Activated naive CD4-positive, alpha-beta T cell treated with anti-CD3 and anti-CD28 coated beads, Interleukin-2, amount 10 ng/mL, durations not matched to agents 7 days and 5 days (primary cell): ENCODE results near the gene FNDC3B.

ENCODE experiments used
- CTCF ChIA-PET: fragments of 350-600 bp; sonication (Branson Sonifier 250); formaldehyde crosslinking; loops from one replicate; lab custom pipeline; 2021; ENCODE audit warnings: antibody characterized with exemption; lab: Charles Lee
- DNase-seq: peaks from one replicate; pipeline ENCODE4 v3.0.0-alpha.2; 2020
- H3K27ac Mint-ChIP-seq: one replicate; pipeline ENCODE4 v1.8.0; 2021; ENCODE audit warnings: mild to moderate bottlenecking, moderate library complexity, mixed read lengths
- H3K27me3 Mint-ChIP-seq: one replicate; pipeline ENCODE4 v1.8.0; 2021; ENCODE audit warnings: mild to moderate bottlenecking, mixed read lengths
- H3K36me3 Mint-ChIP-seq: one replicate; pipeline ENCODE4 v1.8.0; 2021; ENCODE audit warnings: mixed read lengths
- H3K4me1 Mint-ChIP-seq: one replicate; pipeline ENCODE4 v1.8.0; 2021; ENCODE audit warnings: mixed read lengths
- H3K4me3 Mint-ChIP-seq: one replicate; pipeline ENCODE4 v1.8.0; 2021; ENCODE audit warnings: mild to moderate bottlenecking, moderate library complexity, mixed read lengths
- H3K9me3 Mint-ChIP-seq: one replicate; pipeline ENCODE4 v1.8.0; 2021; ENCODE audit warnings: mixed read lengths

FNDC3B gene

GRCh38 chr3:172167892-172168648 is 128.7 kb downstream of the FNDC3B start:
- Mint-ChIP-seq H3K27ac (no peak overlapping the region), H3K27me3 (no peaks in the 10 kb centered on the region), H3K36me3 (no peaks in the 10 kb centered on the region), H3K9me3 (no peaks in the 10 kb centered on the region), H3K4me3 (no peak overlapping the region), H3K4me1 (no peaks in the 10 kb centered on the region)
- no peak for DNase-seq
- CTCF ChIA-PET = no interaction called here

GRCh38 chr3:172170073-172170709 is 130.8 kb downstream of the FNDC3B start:
- Mint-ChIP-seq H3K4me1 (no peaks in the 10 kb centered on the region), H3K9me3 (no peaks in the 10 kb centered on the region), H3K27me3 (no peaks in the 10 kb centered on the region), H3K36me3 (no peaks in the 10 kb centered on the region), H3K27ac (no peak overlapping the region), H3K4me3 (no peak overlapping the region)
- DNase-seq = no peak
- CTCF ChIA-PET = no interaction called here

- DNase-seq = no peak
- no peaks in the 10 kb centered on the region for H3K27me3 Mint-ChIP-seq
- H3K4me3 Mint-ChIP-seq = no peak overlapping the region
- H3K36me3 Mint-ChIP-seq = no peaks in the 10 kb centered on the region
- H3K4me1 Mint-ChIP-seq = no peaks in the 10 kb centered on the region
- no peak overlapping the region for H3K27ac Mint-ChIP-seq
- no peaks in the 10 kb centered on the region for H3K9me3 Mint-ChIP-seq
- CTCF ChIA-PET = no interaction called here
Measured at GRCh38 chr3:172170841-172171240, 131.5 kb downstream of the FNDC3B start.

- Mint-ChIP-seq H3K27ac (no peak overlapping the region), H3K4me3 (no peak overlapping the region), H3K27me3 (no peaks in the 10 kb centered on the region), H3K4me1 (no peaks in the 10 kb centered on the region), H3K9me3 (no peaks in the 10 kb centered on the region), H3K36me3 (no peaks in the 10 kb centered on the region)
- CTCF ChIA-PET = no interaction called here
- DNase-seq = no peak
Measured at GRCh38 chr3:172171396-172172075, 132.2 kb downstream of the FNDC3B start.

DNA sequence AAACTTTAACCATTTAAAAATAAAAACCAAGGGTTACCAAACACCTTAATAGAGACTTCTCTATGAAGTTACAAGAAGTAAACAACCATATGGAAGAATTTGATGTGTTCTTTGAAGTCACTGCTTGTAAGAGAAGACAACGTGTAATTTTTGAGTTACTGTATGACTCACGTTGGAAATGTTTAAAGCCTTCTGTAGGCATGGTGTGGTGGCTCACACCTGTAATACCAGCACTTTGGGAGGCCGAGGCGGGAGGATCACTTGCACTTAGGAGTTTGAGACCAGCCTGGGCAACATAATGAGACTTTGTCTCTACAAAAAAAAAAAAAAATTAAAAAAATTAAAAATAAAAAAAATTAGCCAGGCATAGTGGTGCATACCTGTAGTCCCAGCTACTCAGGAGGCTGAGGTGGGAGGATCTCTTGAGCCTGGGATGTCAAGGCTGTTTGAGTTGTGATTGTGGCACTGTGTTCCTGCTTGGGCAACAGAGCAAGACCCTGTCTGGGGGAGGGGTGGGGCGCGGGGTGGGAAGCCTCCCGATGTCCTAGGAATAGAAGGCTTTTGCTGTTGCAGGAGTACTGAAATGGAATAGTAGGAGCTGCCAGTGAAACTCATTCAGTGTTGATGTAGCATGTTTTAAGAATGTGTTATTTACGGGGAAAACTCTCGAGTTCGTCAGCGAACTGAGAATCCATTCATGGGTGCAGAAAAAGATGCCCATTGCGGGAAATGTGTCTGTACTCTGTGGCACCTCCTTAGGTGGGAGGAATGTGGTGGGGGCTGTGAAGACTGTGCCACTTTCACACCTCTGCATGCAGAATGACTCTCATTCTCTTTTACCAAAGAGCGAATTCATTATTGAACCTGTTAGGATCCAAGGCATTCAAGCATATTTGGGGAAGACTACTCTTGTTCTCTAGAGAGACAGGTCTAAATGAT is 134.2 kb downstream of the FNDC3B start:
- Mint-ChIP-seq H3K36me3 (no peaks in the 10 kb centered on the region), H3K27me3 (no peaks in the 10 kb centered on the region), H3K4me1 (no peaks in the 10 kb centered on the region), H3K9me3 (no peaks in the 10 kb centered on the region), H3K27ac (no peak overlapping the region), H3K4me3 (no peak overlapping the region)
- DNase-seq = no peak
- CTCF ChIA-PET = no interaction called here

- no peaks in the 10 kb centered on the region for H3K36me3 Mint-ChIP-seq
- no peaks in the 10 kb centered on the region for H3K27me3 Mint-ChIP-seq
- H3K4me1 Mint-ChIP-seq = no peaks in the 10 kb centered on the region
- no peak overlapping the region for H3K4me3 Mint-ChIP-seq
- H3K27ac Mint-ChIP-seq = no peak overlapping the region
- no peak for DNase-seq
- H3K9me3 Mint-ChIP-seq = no peaks in the 10 kb centered on the region
- CTCF ChIA-PET = no interaction called here
Measured at GRCh38 chr3:172174513-172175253, 135.3 kb downstream of the FNDC3B start.

GRCh38 chr3:172175254-172175599 is 135.8 kb downstream of the FNDC3B start:
- Mint-ChIP-seq H3K36me3 (no peaks in the 10 kb centered on the region), H3K4me1 (no peaks in the 10 kb centered on the region), H3K4me3 (no peak overlapping the region), H3K27me3 (no peaks in the 10 kb centered on the region), H3K27ac (no peak overlapping the region), H3K9me3 (no peaks in the 10 kb centered on the region)
- no peak for DNase-seq
- CTCF ChIA-PET = no interaction called here

- Mint-ChIP-seq H3K27ac (no peak overlapping the region), H3K4me1 (no peaks in the 10 kb centered on the region), H3K9me3 (no peaks in the 10 kb centered on the region), H3K27me3 (no peaks in the 10 kb centered on the region), H3K4me3 (no peak overlapping the region), H3K36me3 (no peaks in the 10 kb centered on the region)
- DNase-seq = no peak
- CTCF ChIA-PET = no interaction called here
Measured at GRCh38 chr3:172176061-172176770, 136.8 kb downstream of the FNDC3B start.

DNA sequence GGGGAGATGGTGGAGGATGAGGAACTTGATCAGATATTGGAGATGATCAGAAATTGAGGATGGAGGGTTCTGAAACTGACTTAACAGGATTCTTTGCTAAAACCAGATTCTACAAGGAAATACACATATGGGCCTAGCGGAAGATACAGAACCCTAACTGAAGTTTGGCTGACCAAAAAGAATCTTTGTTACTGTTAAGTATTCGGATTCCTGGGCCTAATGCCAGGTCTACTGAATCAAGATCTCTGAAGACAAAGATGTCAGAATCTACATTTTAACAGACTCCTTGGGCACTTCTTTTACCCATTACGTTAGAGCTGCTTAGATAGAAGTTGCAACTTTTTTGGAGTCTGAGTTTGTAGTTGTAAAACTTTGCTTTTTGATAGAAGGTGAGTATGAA is 137.7 kb downstream of the FNDC3B start:
- no peak for DNase-seq
- no peak overlapping the region for H3K27ac Mint-ChIP-seq
- no peaks in the 10 kb centered on the region for H3K9me3 Mint-ChIP-seq
- H3K4me3 Mint-ChIP-seq = no peak overlapping the region
- no peaks in the 10 kb centered on the region for H3K27me3 Mint-ChIP-seq
- H3K4me1 Mint-ChIP-seq = peaks cover 2% of the 10 kb centered on the region
- CTCF ChIA-PET = no interaction called here
- no peaks in the 10 kb centered on the region for H3K36me3 Mint-ChIP-seq

GRCh38 chr3:172177803-172178316 is 138.5 kb downstream of the FNDC3B start:
- H3K27ac Mint-ChIP-seq = no peak overlapping the region
- CTCF ChIA-PET = no interaction called here
- H3K4me3 Mint-ChIP-seq = no peak overlapping the region
- DNase-seq = no peak
- no peaks in the 10 kb centered on the region for H3K9me3 Mint-ChIP-seq
- H3K36me3 Mint-ChIP-seq = no peaks in the 10 kb centered on the region
- H3K27me3 Mint-ChIP-seq = no peaks in the 10 kb centered on the region
- H3K4me1 Mint-ChIP-seq = peaks cover 2% of the 10 kb centered on the region

DNA sequence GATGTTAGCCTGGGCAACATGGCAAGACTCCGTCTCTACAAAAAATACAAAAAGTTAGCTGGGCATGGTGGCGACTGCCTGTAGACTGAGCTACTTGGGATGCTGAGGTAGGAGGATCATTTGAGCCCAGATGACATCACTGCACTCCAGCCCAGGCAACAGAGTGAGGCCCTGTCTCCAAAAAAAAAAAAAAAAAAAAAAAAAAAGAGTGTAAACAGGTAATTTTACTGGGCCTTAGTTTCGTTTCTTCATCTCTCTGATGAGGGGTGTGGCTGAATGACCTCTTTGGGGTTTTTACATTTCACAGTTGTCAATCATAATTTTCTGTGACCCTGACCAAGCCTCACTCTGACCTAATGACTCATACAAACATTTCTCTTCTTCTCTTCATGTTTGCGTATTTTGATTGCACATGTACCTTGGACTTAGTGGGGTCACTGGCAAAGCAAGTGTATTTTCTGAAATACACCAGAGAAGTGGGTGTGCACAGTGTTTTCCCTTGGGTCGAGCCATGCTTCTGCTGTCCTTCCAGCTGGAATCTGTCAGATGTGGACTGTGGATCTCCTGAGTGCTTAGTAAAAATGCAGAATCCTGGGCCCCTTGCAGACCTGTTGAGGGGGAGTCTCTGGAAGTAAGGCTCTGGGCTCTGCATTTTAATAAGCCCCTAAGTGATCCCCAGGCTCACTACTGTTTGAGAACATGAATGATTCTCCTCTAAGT is 140.5 kb downstream of the FNDC3B start:
- H3K27me3 Mint-ChIP-seq = no peaks in the 10 kb centered on the region
- DNase-seq = no peak
- peaks cover 2% of the 10 kb centered on the region for H3K4me1 Mint-ChIP-seq
- no peaks in the 10 kb centered on the region for H3K9me3 Mint-ChIP-seq
- H3K36me3 Mint-ChIP-seq = no peaks in the 10 kb centered on the region
- CTCF ChIA-PET = no interaction called here
- H3K4me3 Mint-ChIP-seq = no peak overlapping the region
- no peak overlapping the region for H3K27ac Mint-ChIP-seq

DNA sequence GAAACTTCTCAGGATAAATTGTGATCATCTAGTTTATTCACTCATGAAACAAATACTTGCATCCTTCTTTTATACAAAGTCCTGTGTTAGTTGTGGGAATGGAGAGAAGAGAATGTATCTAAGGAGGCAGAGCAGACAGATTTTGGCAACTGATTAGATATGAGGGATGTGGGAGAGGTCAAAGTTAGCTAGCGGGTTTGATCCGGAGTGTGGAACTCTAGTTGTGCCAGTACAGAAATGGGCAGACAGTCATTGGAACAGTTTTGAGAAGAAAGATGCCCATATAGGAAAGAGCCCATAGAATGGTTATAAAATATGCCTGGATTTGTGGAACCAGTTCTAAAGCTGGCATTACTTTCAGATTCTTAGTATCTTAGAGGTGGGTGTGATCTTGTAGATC is 141.1 kb downstream of the FNDC3B start:
- Mint-ChIP-seq H3K9me3 (no peaks in the 10 kb centered on the region), H3K27me3 (no peaks in the 10 kb centered on the region), H3K27ac (no peak overlapping the region), H3K4me1 (peaks cover 2% of the 10 kb centered on the region), H3K4me3 (no peak overlapping the region), H3K36me3 (no peaks in the 10 kb centered on the region)
- CTCF ChIA-PET = no interaction called here
- no peak for DNase-seq
